ENCODE data around the gene SLC6A1.

DNA sequence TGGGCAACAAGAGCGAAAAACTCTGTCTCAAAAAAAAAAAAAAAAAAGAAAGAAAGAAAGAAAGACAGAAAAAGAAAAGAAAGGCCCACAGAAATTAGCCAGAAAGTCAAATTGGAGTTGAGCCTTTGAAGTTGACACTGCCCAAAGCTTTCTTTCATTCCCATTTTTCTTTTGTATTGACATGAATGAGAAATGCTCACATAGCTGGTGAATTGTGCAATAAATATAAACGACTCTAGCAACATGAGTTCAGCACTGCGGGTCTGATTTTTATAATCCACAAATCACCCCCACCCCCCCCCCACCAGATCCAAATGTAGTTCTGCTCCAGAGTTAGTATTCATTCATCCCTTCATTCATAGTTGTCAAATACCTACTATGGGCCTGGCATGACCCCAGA, 37.4 kb downstream of the SLC6A1 start:
- TF ChIP-seq YY1 (IDR thresholded peaks at IDR 0.05; ENCODE audit: insufficient read depth, insufficient read length) (no peak), ZNF274 (IDR thresholded peaks at IDR 0.05; ENCODE audit: low read depth, low read length) (no peak), SUZ12 (IDR thresholded peaks at IDR 0.05; ENCODE audit: extremely low read depth, insufficient read depth, insufficient read length) (no peak)
